Mammary epithelial cell (primary cell): ENCODE results near the gene OARD1.

Experiments used
- CTCF ChIP-seq, 2 donors: IDR thresholded peaks in 1 of 2; conservative IDR thresholded peaks in 1 of 2; 2 replicates each; pipeline ENCODE4 v1.5.1; 2011 to 2012; ENCODE audit warnings: inconsistent platforms in 2 of 2, low read length in 2 of 2, mild to moderate bottlenecking in 2 of 2, control low read depth in 1 of 2, low read depth in 1 of 2; ENCODE audit not compliant: insufficient read depth in 1 of 2; ENCODE audit errors: extremely low read depth in 1 of 2
- EZH2 ChIP-seq: IDR thresholded peaks from 2 replicates; pipeline ENCODE4 v1.6.1; 2012; ENCODE audit warnings: low read length, inconsistent platforms, borderline replicate concordance

- no peak for TF ChIP-seq CTCF (conservative IDR thresholded peaks at IDR 0.05 in 1 of 2, IDR thresholded peaks at IDR 0.05 in 1 of 2; ENCODE audit: extremely low read depth in 1 of 2, insufficient read depth in 1 of 2, low read depth in 1 of 2, low read length in 2 of 2)
- no peak for TF ChIP-seq EZH2
These were observed 3.8 kb upstream of the OARD1 start for GRCh38 chr6:41075651-41076626.
